Measurements from ENCODE around the gene F11. TPM values are rescaled to one million over a fixed set of nuclear protein-coding genes. Genes with fewer than 3 reads are reported as not detected.

The F11 gene
- total and polyA plus RNA-seq, 4 donors, result 2.8 to 12.9 (median 6.7) TPM

- Histone ChIP-seq H3K27ac (ENCODE audit: low read depth in 1 of 2, low read length in 1 of 2) (no peak overlapping the region), H3K9me3 (ENCODE audit: control insufficient read depth in 4 of 4, insufficient read depth in 3 of 4, low read length in 3 of 4) (no peaks in the 10 kb centered on the region), H3K9ac (ENCODE audit: insufficient read depth in 1 of 2, low read length in 2 of 2) (no peak overlapping the region), H3K4me3 (no peak overlapping the region), H3K27me3 (ENCODE audit: control insufficient read depth in 3 of 3, insufficient read depth in 3 of 3, low read length in 2 of 3) (peaks cover 0 to 3% (median 0%) of the 10 kb centered on the region in 3 donors), H3K4me1 (ENCODE audit: control insufficient read depth in 5 of 5, insufficient read depth in 5 of 5, low read length in 5 of 5) (peaks cover 0 to 6% (median 3%) of the 10 kb centered on the region in 5 donors), H3K36me3 (ENCODE audit: control insufficient read depth in 4 of 4, insufficient read depth in 4 of 4, low read length in 4 of 4) (no peaks in the 10 kb centered on the region)
- 61 to 71% methylated on average over 13 of the region's 13 CpGs for WGBS, 2 donors
- TF ChIP-seq, protein P1, sequence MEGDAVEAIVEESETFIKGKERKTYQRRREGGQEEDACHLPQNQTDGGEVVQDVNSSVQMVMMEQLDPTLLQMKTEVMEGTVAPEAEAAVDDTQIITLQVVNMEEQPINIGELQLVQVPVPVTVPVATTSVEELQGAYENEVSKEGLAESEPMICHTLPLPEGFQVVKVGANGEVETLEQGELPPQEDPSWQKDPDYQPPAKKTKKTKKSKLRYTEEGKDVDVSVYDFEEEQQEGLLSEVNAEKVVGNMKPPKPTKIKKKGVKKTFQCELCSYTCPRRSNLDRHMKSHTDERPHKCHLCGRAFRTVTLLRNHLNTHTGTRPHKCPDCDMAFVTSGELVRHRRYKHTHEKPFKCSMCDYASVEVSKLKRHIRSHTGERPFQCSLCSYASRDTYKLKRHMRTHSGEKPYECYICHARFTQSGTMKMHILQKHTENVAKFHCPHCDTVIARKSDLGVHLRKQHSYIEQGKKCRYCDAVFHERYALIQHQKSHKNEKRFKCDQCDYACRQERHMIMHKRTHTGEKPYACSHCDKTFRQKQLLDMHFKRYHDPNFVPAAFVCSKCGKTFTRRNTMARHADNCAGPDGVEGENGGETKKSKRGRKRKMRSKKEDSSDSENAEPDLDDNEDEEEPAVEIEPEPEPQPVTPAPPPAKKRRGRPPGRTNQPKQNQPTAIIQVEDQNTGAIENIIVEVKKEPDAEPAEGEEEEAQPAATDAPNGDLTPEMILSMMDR (IDR thresholded peaks at IDR 0.05; ENCODE audit: control extremely low read depth, extremely low read depth), result no peak
- ATAC-seq (ENCODE audit: insufficient read depth, low FRiP score), result no peak
- peak; percentile 37 to 84 (median 77) for DNase-seq
Measured at GRCh38 chr4:186304866-186305505, 39.0 kb downstream of the F11 start.

- TF ChIP-seq, protein P1 (IDR thresholded peaks at IDR 0.05; ENCODE audit: control extremely low read depth, extremely low read depth), result no peak
- DNase-seq, result peak in 2 of 3 donors; percentile 24 to 40
- no peaks in the 10 kb centered on the region for H3K9me3 ChIP-seq (ENCODE audit: control insufficient read depth in 4 of 4, insufficient read depth in 3 of 4, low read length in 3 of 4)
- no peak overlapping the region for H3K4me3 ChIP-seq
- H3K4me1 ChIP-seq (ENCODE audit: control insufficient read depth in 5 of 5, insufficient read depth in 5 of 5, low read length in 5 of 5), result peaks cover 0 to 6% (median 3%) of the 10 kb centered on the region in 5 donors
- peaks cover 0 to 3% (median 0%) of the 10 kb centered on the region in 3 donors for H3K27me3 ChIP-seq (ENCODE audit: control insufficient read depth in 3 of 3, insufficient read depth in 3 of 3, low read length in 2 of 3)
- no peak overlapping the region for H3K9ac ChIP-seq (ENCODE audit: insufficient read depth in 1 of 2, low read length in 2 of 2)
- peak overlapping the region in 1 of 2 donors; percentile 17 for H3K27ac ChIP-seq (ENCODE audit: low read depth in 1 of 2, low read length in 1 of 2)
- WGBS, 2 donors, result 52 to 75% methylated on average over 4 of the region's 4 CpGs
- peak; percentile 48 for ATAC-seq (ENCODE audit: insufficient read depth, low FRiP score)
- no peaks in the 10 kb centered on the region for H3K36me3 ChIP-seq (ENCODE audit: control insufficient read depth in 4 of 4, insufficient read depth in 4 of 4, low read length in 4 of 4)
Measured at GRCh38 chr4:186307497-186307896, 41.5 kb downstream of the F11 start.

DNA sequence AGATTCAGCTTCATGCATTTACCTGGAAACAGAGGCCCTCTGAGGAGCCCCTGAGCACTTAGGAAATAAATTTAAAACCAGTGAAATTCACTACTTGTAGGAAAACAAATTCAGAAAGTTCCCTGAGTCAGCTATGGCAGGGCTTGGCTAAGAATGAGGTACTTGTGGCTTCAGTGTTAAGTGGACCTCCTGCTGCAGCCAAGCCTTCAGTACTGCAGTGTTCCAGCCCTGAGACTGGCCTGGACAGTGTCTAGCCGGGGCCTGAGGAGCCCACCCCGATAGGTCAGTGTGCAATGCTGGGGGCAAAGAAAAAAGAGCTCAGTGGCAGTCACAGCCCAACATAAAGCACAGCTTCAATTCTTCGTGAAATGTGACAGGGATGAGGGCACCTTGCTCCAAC, 41.9 kb downstream of the F11 start:
- peak overlapping the region in 1 of 2 donors; percentile 17 for H3K27ac ChIP-seq (ENCODE audit: low read depth in 1 of 2, low read length in 1 of 2)
- peaks cover 0 to 6% (median 3%) of the 10 kb centered on the region in 5 donors for H3K4me1 ChIP-seq (ENCODE audit: control insufficient read depth in 5 of 5, insufficient read depth in 5 of 5, low read length in 5 of 5)
- no peaks in the 10 kb centered on the region for H3K36me3 ChIP-seq (ENCODE audit: control insufficient read depth in 4 of 4, insufficient read depth in 4 of 4, low read length in 4 of 4)
- H3K9ac ChIP-seq (ENCODE audit: insufficient read depth in 1 of 2, low read length in 2 of 2), result no peak overlapping the region
- TF ChIP-seq, protein P1 (IDR thresholded peaks at IDR 0.05; ENCODE audit: control extremely low read depth, extremely low read depth), result no peak
- H3K27me3 ChIP-seq (ENCODE audit: control insufficient read depth in 3 of 3, insufficient read depth in 3 of 3, low read length in 2 of 3), result peaks cover 0 to 3% (median 0%) of the 10 kb centered on the region in 3 donors
- DNase-seq (no peak), ATAC-seq (ENCODE audit: insufficient read depth, low FRiP score) (peak; percentile 65)
- no peaks in the 10 kb centered on the region for H3K9me3 ChIP-seq (ENCODE audit: control insufficient read depth in 4 of 4, insufficient read depth in 3 of 4, low read length in 3 of 4)
- no peak overlapping the region for H3K4me3 ChIP-seq
- WGBS, 2 donors, result 56 to 76% methylated on average over 3 of the region's 3 CpGs

All from lung (tissue), 12 donors.